ENCODE measurements around the gene KIF26B. TPM values are rescaled to one million over a fixed set of nuclear protein-coding genes. Genes with fewer than 3 reads are reported as not detected.

Gene KIF26B
- total and polyA plus RNA-seq, 2 experiments from 2014 or later: 2.5 to 8.0 TPM

- peak overlapping the region; percentile 11 for H3K4me2 ChIP-seq (ENCODE audit: unreplicated experiment)
- H3K9me3 ChIP-seq (ENCODE audit: low read depth): no peaks in the 10 kb centered on the region
- H3K4me1 ChIP-seq (ENCODE audit: insufficient read depth): peaks cover 14% of the 10 kb centered on the region; the same call in 1 of the 2 replicates
- H3K36me3 ChIP-seq (ENCODE audit: low read depth): no peaks in the 10 kb centered on the region
- in situ Hi-C loops (cut with MboI): no loop called here
- no peak overlapping the region for H2AFZ ChIP-seq
- H3K27me3 ChIP-seq (replicated peaks; ENCODE audit: insufficient read depth): no peaks in the 10 kb centered on the region
- peak; percentile 65 for DNase-seq
- no peaks in the 10 kb centered on the region for H3K9me2 ChIP-seq (ENCODE audit: insufficient read depth)
- H3K27ac ChIP-seq: no peak overlapping the region
- no peaks in the 10 kb centered on the region for H4K20me1 ChIP-seq (ENCODE audit: insufficient read depth)
- TF ChIP-seq EZH2phosphoT487 (IDR thresholded peaks at IDR 0.05; ENCODE audit: insufficient read depth, low read depth): no peak
- no peak for TF ChIP-seq EZH2 (IDR thresholded peaks at IDR 0.05; ENCODE audit: insufficient read depth, poor library complexity, severe bottlenecking)
- H3K79me2 ChIP-seq (ENCODE audit: insufficient read depth): no peaks in the 10 kb centered on the region
- 44 to 47% methylated on average over 9 of the region's 9 CpGs for WGBS, 2 experiments (ENCODE audit: low coverage in 1 of 2, low lambda C conversion rate in 2 of 2, missing lambda C conversion rate in 2 of 2)
- no peak overlapping the region for H3K9ac ChIP-seq
- H3K4me3 ChIP-seq: no peak overlapping the region
- H3F3A ChIP-seq (ENCODE audit: insufficient read depth): peaks cover 9% of the 10 kb centered on the region; the same call in 1 of the 2 replicates
Observed at GRCh38 chr1:245583081-245583480, 428.3 kb downstream of the KIF26B start.

GRCh38 chr1:245583575-245584330 is 429.0 kb downstream of the KIF26B start:
- Histone ChIP-seq H3K79me2 (ENCODE audit: insufficient read depth) (no peaks in the 10 kb centered on the region), H3K4me3 (no peak overlapping the region), H3K27ac (no peak overlapping the region), H3K4me2 (ENCODE audit: unreplicated experiment) (peak overlapping the region; percentile 11), H3K4me1 (ENCODE audit: insufficient read depth) (peaks cover 14% of the 10 kb centered on the region; the same call in 1 of the 2 replicates), H3K9me2 (ENCODE audit: insufficient read depth) (no peaks in the 10 kb centered on the region), H4K20me1 (ENCODE audit: insufficient read depth) (no peaks in the 10 kb centered on the region), H2AFZ (no peak overlapping the region), H3K9ac (no peak overlapping the region), H3K27me3 (replicated peaks; ENCODE audit: insufficient read depth) (no peaks in the 10 kb centered on the region), H3K36me3 (ENCODE audit: low read depth) (no peaks in the 10 kb centered on the region), H3K9me3 (ENCODE audit: low read depth) (no peaks in the 10 kb centered on the region), H3F3A (ENCODE audit: insufficient read depth) (peaks cover 9% of the 10 kb centered on the region; the same call in 1 of the 2 replicates)
- in situ Hi-C loops (cut with MboI): no loop called here
- WGBS, 2 experiments (ENCODE audit: low coverage in 1 of 2, low lambda C conversion rate in 2 of 2, missing lambda C conversion rate in 2 of 2): 70 to 72% methylated on average over 15 of the region's 15 CpGs
- DNase-seq: peak; percentile 30
- TF ChIP-seq EZH2 (IDR thresholded peaks at IDR 0.05; ENCODE audit: insufficient read depth, poor library complexity, severe bottlenecking): no peak

DNA sequence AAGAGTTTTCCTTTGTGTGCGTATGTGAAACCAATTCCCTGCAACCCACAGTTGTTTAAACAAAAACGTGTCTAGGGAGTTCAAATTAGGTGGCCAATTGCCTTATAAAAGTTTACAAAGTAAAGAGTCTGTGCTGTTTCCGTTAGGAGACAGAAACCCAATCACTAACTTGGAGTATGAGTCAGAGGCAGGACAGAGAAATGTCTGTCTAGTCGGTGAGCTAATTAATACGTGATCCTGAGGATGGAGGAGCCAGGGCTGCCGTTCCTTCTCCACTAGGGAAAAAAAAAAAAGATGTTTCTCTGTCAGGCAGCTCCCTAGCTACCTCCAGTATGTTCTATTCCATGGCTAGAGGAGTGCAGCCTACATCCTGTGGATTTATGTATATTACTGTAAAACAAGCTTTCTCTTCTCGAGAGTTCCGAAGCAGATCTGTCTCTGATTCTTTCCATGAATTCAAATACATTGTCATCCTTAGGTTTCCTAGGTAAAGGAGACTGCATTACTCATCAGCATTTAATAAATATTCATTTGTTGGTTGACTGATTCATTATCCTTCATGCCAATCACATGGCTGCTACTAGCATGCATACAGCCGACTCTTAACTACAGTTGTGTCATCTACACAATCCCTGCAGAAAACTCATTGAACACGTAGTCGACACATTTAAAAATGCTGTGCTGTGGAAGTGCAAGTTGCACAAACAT is 430.6 kb downstream of the KIF26B start:
- no peaks in the 10 kb centered on the region for H3K9me2 ChIP-seq (ENCODE audit: insufficient read depth)
- WGBS, 2 experiments (ENCODE audit: low coverage in 1 of 2, low lambda C conversion rate in 2 of 2, missing lambda C conversion rate in 2 of 2): 45 to 50% methylated on average over 11 of the region's 11 CpGs
- in situ Hi-C loops (cut with MboI): no loop called here
- TF ChIP-seq EZH2 (IDR thresholded peaks at IDR 0.05; ENCODE audit: insufficient read depth, poor library complexity, severe bottlenecking): no peak
- no peak for TF ChIP-seq EZH2phosphoT487 (IDR thresholded peaks at IDR 0.05; ENCODE audit: insufficient read depth, low read depth)
- H3K27ac ChIP-seq: peak overlapping the region; percentile 38
- no peaks in the 10 kb centered on the region for H3K27me3 ChIP-seq (replicated peaks; ENCODE audit: insufficient read depth)
- peak; percentile 87 for DNase-seq
- no peaks in the 10 kb centered on the region for H3K9me3 ChIP-seq (ENCODE audit: low read depth)
- H3K4me2 ChIP-seq (ENCODE audit: unreplicated experiment): peak overlapping the region; percentile 29
- no peak overlapping the region for H3K4me3 ChIP-seq
- no peaks in the 10 kb centered on the region for H3K79me2 ChIP-seq (ENCODE audit: insufficient read depth)
- peaks cover 9% of the 10 kb centered on the region; the same call in 1 of the 2 replicates for H3F3A ChIP-seq (ENCODE audit: insufficient read depth)
- H3K4me1 ChIP-seq (ENCODE audit: insufficient read depth): peaks cover 14% of the 10 kb centered on the region; the same call in 1 of the 2 replicates
- no peaks in the 10 kb centered on the region for H3K36me3 ChIP-seq (ENCODE audit: low read depth)
- H3K9ac ChIP-seq: peak overlapping the region; percentile 4; the same call in 1 of the 2 replicates
- peak overlapping the region; percentile 30; the same call in 1 of the 2 replicates for H2AFZ ChIP-seq
- no peaks in the 10 kb centered on the region for H4K20me1 ChIP-seq (ENCODE audit: insufficient read depth)

GRCh38 chr1:245587435-245588115 is 432.8 kb downstream of the KIF26B start:
- H3K27me3 ChIP-seq (replicated peaks; ENCODE audit: insufficient read depth): no peaks in the 10 kb centered on the region
- no peaks in the 10 kb centered on the region for H3K9me3 ChIP-seq (ENCODE audit: low read depth)
- no peaks in the 10 kb centered on the region for H3K79me2 ChIP-seq (ENCODE audit: insufficient read depth)
- TF ChIP-seq EZH2 (IDR thresholded peaks at IDR 0.05; ENCODE audit: insufficient read depth, poor library complexity, severe bottlenecking) (no peak), EZH2phosphoT487 (IDR thresholded peaks at IDR 0.05; ENCODE audit: insufficient read depth, low read depth) (no peak)
- H3K9ac ChIP-seq: no peak overlapping the region
- no peaks in the 10 kb centered on the region for H3K9me2 ChIP-seq (ENCODE audit: insufficient read depth)
- no peak overlapping the region for H3K4me2 ChIP-seq (ENCODE audit: unreplicated experiment)
- peaks cover 9% of the 10 kb centered on the region; the same call in 1 of the 2 replicates for H3F3A ChIP-seq (ENCODE audit: insufficient read depth)
- no peak for DNase-seq
- 82 to 84% methylated on average over 11 of the region's 11 CpGs for WGBS, 2 experiments (ENCODE audit: low coverage in 1 of 2, low lambda C conversion rate in 2 of 2, missing lambda C conversion rate in 2 of 2)
- H3K4me1 ChIP-seq (ENCODE audit: insufficient read depth): peaks cover 14% of the 10 kb centered on the region; the same call in 1 of the 2 replicates
- no peak overlapping the region for H2AFZ ChIP-seq
- no peak overlapping the region for H3K27ac ChIP-seq
- no peaks in the 10 kb centered on the region for H3K36me3 ChIP-seq (ENCODE audit: low read depth)
- no peak overlapping the region for H3K4me3 ChIP-seq
- in situ Hi-C loops (cut with MboI): no loop called here
- no peaks in the 10 kb centered on the region for H4K20me1 ChIP-seq (ENCODE audit: insufficient read depth)

Data from GM23248 (cell line).